HG03039 (cell line): Measurements from ENCODE around the gene STAG2.
"Not testable (repeated sequence)": the region's sequence is repeated elsewhere in the genome, so short reads cannot be mapped to it uniquely, and the experiment has no call there.

ENCODE experiments used
- ATAC-seq: cut with Tn5 transposase; IDR thresholded peaks from one replicate; pipeline ENCODE4 v1.9.1; 2021; ENCODE audit warnings: mild to moderate bottlenecking, moderate library complexity; ENCODE audit not compliant: unreplicated experiment

Gene STAG2

GRCh38 chrX:123961268-123962005 is at the start of gene STAG2:
STAG2 (plus strand) TSS chrX:123961706; CDS start chrX:124022628, 60,922 bp downstream.
- no peak for ATAC-seq

GRCh38 chrX:123917069-123917468 is 44.4 kb upstream of the STAG2 start:
- ATAC-seq: no peak

- ATAC-seq: no peak
These were observed 43.3 kb upstream of the STAG2 start for GRCh38 chrX:123918106-123918721.

- no peak for ATAC-seq
These were observed 41.3 kb upstream of the STAG2 start for GRCh38 chrX:123920105-123920785.

GRCh38 chrX:123923211-123923610 is 38.3 kb upstream of the STAG2 start:
- no peak for ATAC-seq

- ATAC-seq: no peak
These were observed 37.3 kb upstream of the STAG2 start for GRCh38 chrX:123924186-123924585.

- no peak for ATAC-seq
These were observed 33.7 kb upstream of the STAG2 start for GRCh38 chrX:123927845-123928244.

- ATAC-seq: not testable (repeated sequence)
These were observed 29.5 kb upstream of the STAG2 start for GRCh38 chrX:123932055-123932454.

GRCh38 chrX:123943074-123943473 is 18.4 kb upstream of the STAG2 start:
- no peak for ATAC-seq

- no peak for ATAC-seq
These were observed 18.0 kb upstream of the STAG2 start for GRCh38 chrX:123943488-123943887.

- ATAC-seq: no peak
These were observed 11.7 kb upstream of the STAG2 start for GRCh38 chrX:123949846-123950245.

- ATAC-seq: no peak
These were observed 2.0 kb upstream of the STAG2 start for GRCh38 chrX:123959281-123960063.

- ATAC-seq: no peak
These were observed 594 bp upstream of the STAG2 start for GRCh38 chrX:123960956-123961267.

GRCh38 chrX:123962006-123962467 is 531 bp downstream of the STAG2 start:
- no peak for ATAC-seq

GRCh38 chrX:123962794-123963373 is 1.4 kb downstream of the STAG2 start:
- ATAC-seq: peak; percentile 57

GRCh38 chrX:123964156-123964834 is 2.8 kb downstream of the STAG2 start:
- no peak for ATAC-seq

GRCh38 chrX:123965712-123966111 is 4.2 kb downstream of the STAG2 start:
- ATAC-seq: no peak

GRCh38 chrX:123967497-123967896 is 6.0 kb downstream of the STAG2 start:
- ATAC-seq: no peak

- ATAC-seq: no peak
These were observed 7.0 kb downstream of the STAG2 start for GRCh38 chrX:123968383-123969050.

GRCh38 chrX:123971982-123972381 is 10.5 kb downstream of the STAG2 start:
- no peak for ATAC-seq
